ENCODE measurements around the gene CNN2. TPM values are rescaled to one million over a fixed set of nuclear protein-coding genes. Genes with fewer than 3 reads are reported as not detected.

Gene CNN2
- total and polyA plus RNA-seq, 2 of the 13 experiments (the other 11 are each of a cell fraction or from before 2014, with no cell fraction given): 63.6 to 70.0 TPM

DNA sequence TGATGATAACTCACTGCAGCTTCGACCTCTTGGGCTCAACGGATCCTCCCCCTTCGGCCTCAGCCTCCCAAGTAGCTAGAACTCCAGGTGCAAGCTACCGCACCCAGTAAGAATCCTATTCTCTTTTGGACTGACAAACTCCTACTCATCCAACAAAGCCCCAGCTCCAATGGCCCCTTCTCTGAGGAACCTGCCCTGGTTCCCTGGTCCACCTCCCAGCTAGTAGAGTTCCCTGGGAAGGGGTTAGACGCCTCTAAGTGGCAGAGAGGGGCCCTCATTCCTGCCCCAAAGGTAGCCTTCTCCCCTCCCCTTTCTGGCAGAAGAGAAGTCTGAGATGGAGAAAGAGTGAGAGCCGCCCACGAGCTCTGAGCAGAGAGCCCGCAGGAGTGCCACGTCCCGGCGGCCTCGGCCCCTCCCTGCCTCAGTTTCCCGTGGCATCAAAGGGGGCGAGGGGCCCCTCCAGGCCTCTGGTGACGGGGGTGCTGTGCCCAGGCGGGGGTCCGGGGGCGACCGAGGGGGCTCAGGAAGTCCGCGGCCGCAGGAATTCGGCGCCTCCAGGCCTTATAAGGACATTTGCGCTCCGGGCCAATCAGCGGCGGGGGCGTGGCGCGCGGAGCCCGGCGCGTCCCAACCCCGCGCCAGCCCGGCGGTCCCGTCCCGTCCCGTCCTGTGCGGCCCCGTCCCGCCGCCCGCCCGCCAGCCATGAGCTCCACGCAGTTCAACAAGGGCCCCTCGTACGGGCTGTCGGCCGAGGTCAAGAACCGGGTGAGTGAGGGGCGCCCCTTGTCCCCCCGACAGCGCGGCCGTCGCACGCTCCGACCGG lies at the start of gene CNN2 (continued):
- peak; percentile 50; the same call in 1 of the 2 replicates for TF ChIP-seq HOXA9 (CRISPR knock-in tag; IDR thresholded peaks at IDR 0.05; ENCODE audit: borderline replicate concordance)
- TF ChIP-seq TP53 (CRISPR knock-in tag; conservative IDR thresholded peaks at IDR 0.05): no peak
- TF ChIP-seq ZFP36L1 (CRISPR knock-in tag; IDR thresholded peaks at IDR 0.05): no peak
- no peak for TF ChIP-seq CEBPG (CRISPR knock-in tag; IDR thresholded peaks at IDR 0.05)
- TF ChIP-seq NCOA2 (CRISPR knock-in tag; IDR thresholded peaks at IDR 0.05): peak; percentile 29; the same call in 1 of the 2 replicates
- TF ChIP-seq ZNF580 (CRISPR knock-in tag; IDR thresholded peaks at IDR 0.05; ENCODE audit: borderline replicate concordance, low read depth): no peak
- TF ChIP-seq NONO (IDR thresholded peaks at IDR 0.05): no peak
- TF ChIP-seq NONO (CRISPR knock-in tag; conservative IDR thresholded peaks at IDR 0.05): peak; percentile 59; the same call in 1 of the 2 replicates
- TF ChIP-seq ZSCAN9 (CRISPR knock-in tag; IDR thresholded peaks at IDR 0.05; ENCODE audit: borderline replicate concordance): no peak
- no peak for TF ChIP-seq ZBTB39 (CRISPR knock-in tag; IDR thresholded peaks at IDR 0.05)
- no peak for TF ChIP-seq ZNF552 (CRISPR knock-in tag; IDR thresholded peaks at IDR 0.05; ENCODE audit: borderline replicate concordance)
- peak; percentile 57; the same call in 1 of the 2 replicates for TF ChIP-seq ZNF724P (CRISPR knock-in tag; IDR thresholded peaks at IDR 0.05; ENCODE audit: borderline replicate concordance)
- TF ChIP-seq, protein P1, sequence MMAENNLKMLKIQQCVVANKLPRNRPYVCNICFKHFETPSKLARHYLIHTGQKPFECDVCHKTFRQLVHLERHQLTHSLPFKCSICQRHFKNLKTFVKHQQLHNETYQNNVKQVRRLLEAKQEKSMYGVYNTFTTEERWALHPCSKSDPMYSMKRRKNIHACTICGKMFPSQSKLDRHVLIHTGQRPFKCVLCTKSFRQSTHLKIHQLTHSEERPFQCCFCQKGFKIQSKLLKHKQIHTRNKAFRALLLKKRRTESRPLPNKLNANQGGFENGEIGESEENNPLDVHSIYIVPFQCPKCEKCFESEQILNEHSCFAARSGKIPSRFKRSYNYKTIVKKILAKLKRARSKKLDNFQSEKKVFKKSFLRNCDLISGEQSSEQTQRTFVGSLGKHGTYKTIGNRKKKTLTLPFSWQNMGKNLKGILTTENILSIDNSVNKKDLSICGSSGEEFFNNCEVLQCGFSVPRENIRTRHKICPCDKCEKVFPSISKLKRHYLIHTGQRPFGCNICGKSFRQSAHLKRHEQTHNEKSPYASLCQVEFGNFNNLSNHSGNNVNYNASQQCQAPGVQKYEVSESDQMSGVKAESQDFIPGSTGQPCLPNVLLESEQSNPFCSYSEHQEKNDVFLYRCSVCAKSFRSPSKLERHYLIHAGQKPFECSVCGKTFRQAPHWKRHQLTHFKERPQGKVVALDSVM (CRISPR knock-in tag; IDR thresholded peaks at IDR 0.05): 0 out of 2 replicates have a peak, but pooled peaks have one; percentile 6
- TF ChIP-seq AGO1 (IDR thresholded peaks at IDR 0.05; ENCODE audit: low read depth, low read length, poor library complexity, severe bottlenecking): no peak
- TF ChIP-seq SKI (IDR thresholded peaks at IDR 0.05; ENCODE audit: partially characterized antibody): peak; percentile 30
- TF ChIP-seq ZNF790 (CRISPR knock-in tag; IDR thresholded peaks at IDR 0.05; ENCODE audit: borderline replicate concordance): 0 out of 2 replicates have a peak, but pooled peaks have one; percentile 48
- TF ChIP-seq ZNF558 (CRISPR knock-in tag; IDR thresholded peaks at IDR 0.05; ENCODE audit: borderline replicate concordance): no peak
- TF ChIP-seq SALL1 (CRISPR knock-in tag; IDR thresholded peaks at IDR 0.05): 0 out of 2 replicates have a peak, but pooled peaks have one; percentile 15
- no peak for TF ChIP-seq ZNF253 (CRISPR knock-in tag; IDR thresholded peaks at IDR 0.05; ENCODE audit: borderline replicate concordance)
- TF ChIP-seq CC2D1A (CRISPR knock-in tag; IDR thresholded peaks at IDR 0.05): no peak
- TF ChIP-seq RORA (CRISPR knock-in tag; IDR thresholded peaks at IDR 0.05): no peak
- peak; percentile 54; the same call in 1 of the 2 replicates for TF ChIP-seq TAF1 (CRISPR knock-in tag; IDR thresholded peaks at IDR 0.05)
- TF ChIP-seq FOXJ3 (CRISPR knock-in tag; IDR thresholded peaks at IDR 0.05; ENCODE audit: borderline replicate concordance): no peak
- no peak for TF ChIP-seq CCAR2 (optimal IDR thresholded peaks at IDR 0.05; ENCODE audit: low read depth, low read length)

Measured in HepG2 (cell line).